OCI-LY1 (cell line): ENCODE results near the gene ABCA7.

ENCODE experiments used
- H2AFZ ChIP-seq: fragments of 200-600 bp; sonication (generic), shearing (Covaris generic); 2 replicates; pipeline ENCODE4 v1.6.0; 2014; ENCODE audit warnings: antibody characterized with exemption, mild to moderate bottlenecking, low read length
- H3F3A ChIP-seq: fragments of 200-600 bp; sonication (generic), shearing (Covaris generic); 2 replicates; pipeline ENCODE4 v1.6.0; 2014; ENCODE audit warnings: mild to moderate bottlenecking, antibody characterized with exemption, low read length, moderate library complexity; ENCODE audit not compliant: insufficient read depth
- H3K27ac ChIP-seq: fragments of 200-600 bp; sonication (generic); 2 replicates; pipeline ENCODE4 v1.5.1; 2014; ENCODE audit warnings: low read length, mixed run types, mild to moderate bottlenecking, low read depth; ENCODE audit not compliant: poor library complexity, severe bottlenecking
- H3K27me3 ChIP-seq: fragments of 200-600 bp; sonication (generic); 2 replicates; pipeline ENCODE4 v1.6.0; 2014; ENCODE audit warnings: antibody characterized with exemption, mild to moderate bottlenecking, low read length, moderate library complexity; ENCODE audit not compliant: insufficient read depth
- H3K36me3 ChIP-seq: fragments of 200-600 bp; sonication (generic); 2 replicates; pipeline ENCODE4 v1.6.1; 2014; ENCODE audit warnings: mild to moderate bottlenecking, antibody characterized with exemption, low read length, moderate library complexity, mixed read lengths; ENCODE audit not compliant: insufficient read depth
- H3K4me1 ChIP-seq: fragments of 200-600 bp; sonication (generic); 2 replicates; pipeline ENCODE4 v1.5.1; 2014; ENCODE audit warnings: mild to moderate bottlenecking, low read length, moderate library complexity; ENCODE audit not compliant: insufficient read depth, severe bottlenecking
- H3K4me2 ChIP-seq: fragments of 200-600 bp; sonication (generic), shearing (Covaris generic); 2 replicates; pipeline ENCODE4 v1.6.1; 2014; ENCODE audit warnings: low read length
- H3K4me3 ChIP-seq: fragments of 200-600 bp; sonication (generic); 2 replicates; pipeline ENCODE4 v1.5.1; 2014; ENCODE audit warnings: low read length, low read depth, mild to moderate bottlenecking, mixed read lengths; ENCODE audit not compliant: poor library complexity, severe bottlenecking
- H3K79me2 ChIP-seq: fragments of 200-600 bp; shearing (Covaris generic); 2 replicates; pipeline ENCODE4 v1.6.1; 2016; ENCODE audit warnings: mixed run types, low read length, mixed read lengths; ENCODE audit not compliant: insufficient read depth
- H3K9ac ChIP-seq: fragments of 200-600 bp; sonication (generic), shearing (Covaris generic); 2 replicates; pipeline ENCODE4 v1.6.1; 2014; ENCODE audit warnings: mild to moderate bottlenecking, low read length, mixed read lengths
- H3K9me2 ChIP-seq: fragments of 200-600 bp; sonication (generic), shearing (Covaris generic); 2 replicates; pipeline ENCODE4 v1.6.1; 2014; ENCODE audit warnings: low read depth, mild to moderate bottlenecking, low read length, mixed read lengths
- H3K9me3 ChIP-seq: fragments of 200-600 bp; shearing (Covaris generic); 2 replicates; pipeline ENCODE4 v1.6.1; 2014; ENCODE audit warnings: low read length, mixed read lengths
- H4K20me1 ChIP-seq: fragments of 200-600 bp; sonication (generic), shearing (Covaris generic); 2 replicates; pipeline ENCODE4 v1.6.0; 2016; ENCODE audit warnings: mild to moderate bottlenecking, low read length; ENCODE audit not compliant: insufficient read depth
- EZH2 ChIP-seq: fragments of 200-600 bp; sonication (generic), shearing (Covaris generic); IDR thresholded peaks from 2 replicates; pipeline ENCODE4 v1.8.0; 2017; ENCODE audit warnings: borderline replicate concordance, mixed run types, mild to moderate bottlenecking, antibody characterized with exemption, low read length, moderate library complexity, mixed read lengths
- TF ChIP-seq, protein P1 (sequence below): fragments of 200-600 bp; sonication (generic), shearing (Covaris generic); IDR thresholded peaks from 2 replicates; pipeline ENCODE4 v1.5.1; 2017; ENCODE audit warnings: mild to moderate bottlenecking, antibody characterized with exemption, low read length, moderate library complexity, mixed read lengths

ABCA7 gene, protein sequence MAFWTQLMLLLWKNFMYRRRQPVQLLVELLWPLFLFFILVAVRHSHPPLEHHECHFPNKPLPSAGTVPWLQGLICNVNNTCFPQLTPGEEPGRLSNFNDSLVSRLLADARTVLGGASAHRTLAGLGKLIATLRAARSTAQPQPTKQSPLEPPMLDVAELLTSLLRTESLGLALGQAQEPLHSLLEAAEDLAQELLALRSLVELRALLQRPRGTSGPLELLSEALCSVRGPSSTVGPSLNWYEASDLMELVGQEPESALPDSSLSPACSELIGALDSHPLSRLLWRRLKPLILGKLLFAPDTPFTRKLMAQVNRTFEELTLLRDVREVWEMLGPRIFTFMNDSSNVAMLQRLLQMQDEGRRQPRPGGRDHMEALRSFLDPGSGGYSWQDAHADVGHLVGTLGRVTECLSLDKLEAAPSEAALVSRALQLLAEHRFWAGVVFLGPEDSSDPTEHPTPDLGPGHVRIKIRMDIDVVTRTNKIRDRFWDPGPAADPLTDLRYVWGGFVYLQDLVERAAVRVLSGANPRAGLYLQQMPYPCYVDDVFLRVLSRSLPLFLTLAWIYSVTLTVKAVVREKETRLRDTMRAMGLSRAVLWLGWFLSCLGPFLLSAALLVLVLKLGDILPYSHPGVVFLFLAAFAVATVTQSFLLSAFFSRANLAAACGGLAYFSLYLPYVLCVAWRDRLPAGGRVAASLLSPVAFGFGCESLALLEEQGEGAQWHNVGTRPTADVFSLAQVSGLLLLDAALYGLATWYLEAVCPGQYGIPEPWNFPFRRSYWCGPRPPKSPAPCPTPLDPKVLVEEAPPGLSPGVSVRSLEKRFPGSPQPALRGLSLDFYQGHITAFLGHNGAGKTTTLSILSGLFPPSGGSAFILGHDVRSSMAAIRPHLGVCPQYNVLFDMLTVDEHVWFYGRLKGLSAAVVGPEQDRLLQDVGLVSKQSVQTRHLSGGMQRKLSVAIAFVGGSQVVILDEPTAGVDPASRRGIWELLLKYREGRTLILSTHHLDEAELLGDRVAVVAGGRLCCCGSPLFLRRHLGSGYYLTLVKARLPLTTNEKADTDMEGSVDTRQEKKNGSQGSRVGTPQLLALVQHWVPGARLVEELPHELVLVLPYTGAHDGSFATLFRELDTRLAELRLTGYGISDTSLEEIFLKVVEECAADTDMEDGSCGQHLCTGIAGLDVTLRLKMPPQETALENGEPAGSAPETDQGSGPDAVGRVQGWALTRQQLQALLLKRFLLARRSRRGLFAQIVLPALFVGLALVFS (N-terminal part only)

DNA sequence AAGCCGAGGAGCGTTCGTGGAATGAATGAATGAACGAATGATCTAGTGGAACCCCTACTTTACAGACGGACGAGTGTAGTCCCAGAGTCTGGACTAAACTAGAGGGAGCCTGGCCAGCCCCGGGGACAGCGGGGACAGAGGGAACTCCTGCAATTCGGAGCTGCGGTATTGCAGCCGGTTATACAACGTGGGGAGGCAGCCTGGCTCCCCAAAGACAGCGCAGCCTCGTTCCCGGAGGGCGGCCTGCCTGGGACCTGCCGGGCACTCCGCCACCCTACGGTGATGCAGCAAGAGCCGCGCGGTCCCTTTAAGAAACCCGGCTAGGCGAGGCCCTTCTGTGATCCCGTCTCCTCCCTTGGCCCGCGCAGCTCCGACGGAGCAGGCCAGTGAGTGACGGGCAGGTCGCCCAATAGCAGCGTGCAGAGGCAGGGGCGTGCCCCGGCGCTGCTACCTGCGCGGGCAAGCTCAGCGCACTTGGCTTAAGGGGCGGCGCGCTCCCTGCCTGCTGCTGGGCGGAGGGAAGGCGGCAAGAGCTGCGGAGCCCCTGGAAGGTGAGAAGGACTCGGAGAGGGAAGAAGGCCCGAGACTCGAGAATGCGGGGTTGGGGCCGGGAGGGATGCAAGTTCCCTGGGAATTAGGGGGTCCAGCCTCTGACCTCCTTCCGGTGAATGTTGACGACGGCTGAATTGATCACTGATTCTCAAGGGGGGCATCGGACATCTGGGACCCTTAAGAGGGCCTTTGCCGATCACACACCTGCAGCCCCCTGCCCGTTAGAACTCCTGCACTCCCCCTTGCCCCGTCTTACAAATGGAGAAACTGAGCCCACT is at the start of gene ABCA7:
TSS of gene ABCA7 (plus strand) at position 462 of the 830 bp plus-strand sequence. CDS start 1,255 bp downstream, outside the sequence.
- Histone ChIP-seq H3K79me2 (no peaks in the 10 kb centered on the region), H3K9ac (peak within 1 kb of the TSS; percentile 94), H3K27ac (peak within 1 kb of the TSS; percentile 99), H3K9me3 (no peaks in the 10 kb centered on the region), H4K20me1 (no peaks in the 10 kb centered on the region), H2AFZ (no peak within 1 kb of the TSS), H3K9me2 (no peaks in the 10 kb centered on the region), H3K4me2 (peak within 1 kb of the TSS; percentile 92), H3K36me3 (peaks cover 27% of the 10 kb centered on the region), H3F3A (peaks cover 13% of the 10 kb centered on the region; the same call in 1 of the 2 replicates), H3K4me1 (peaks cover 49% of the 10 kb centered on the region), H3K27me3 (no peaks in the 10 kb centered on the region), H3K4me3 (peak within 1 kb of the TSS; percentile 90)
- no peak for TF ChIP-seq EZH2
- TF ChIP-seq, protein P1, sequence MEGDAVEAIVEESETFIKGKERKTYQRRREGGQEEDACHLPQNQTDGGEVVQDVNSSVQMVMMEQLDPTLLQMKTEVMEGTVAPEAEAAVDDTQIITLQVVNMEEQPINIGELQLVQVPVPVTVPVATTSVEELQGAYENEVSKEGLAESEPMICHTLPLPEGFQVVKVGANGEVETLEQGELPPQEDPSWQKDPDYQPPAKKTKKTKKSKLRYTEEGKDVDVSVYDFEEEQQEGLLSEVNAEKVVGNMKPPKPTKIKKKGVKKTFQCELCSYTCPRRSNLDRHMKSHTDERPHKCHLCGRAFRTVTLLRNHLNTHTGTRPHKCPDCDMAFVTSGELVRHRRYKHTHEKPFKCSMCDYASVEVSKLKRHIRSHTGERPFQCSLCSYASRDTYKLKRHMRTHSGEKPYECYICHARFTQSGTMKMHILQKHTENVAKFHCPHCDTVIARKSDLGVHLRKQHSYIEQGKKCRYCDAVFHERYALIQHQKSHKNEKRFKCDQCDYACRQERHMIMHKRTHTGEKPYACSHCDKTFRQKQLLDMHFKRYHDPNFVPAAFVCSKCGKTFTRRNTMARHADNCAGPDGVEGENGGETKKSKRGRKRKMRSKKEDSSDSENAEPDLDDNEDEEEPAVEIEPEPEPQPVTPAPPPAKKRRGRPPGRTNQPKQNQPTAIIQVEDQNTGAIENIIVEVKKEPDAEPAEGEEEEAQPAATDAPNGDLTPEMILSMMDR = no peak

DNA sequence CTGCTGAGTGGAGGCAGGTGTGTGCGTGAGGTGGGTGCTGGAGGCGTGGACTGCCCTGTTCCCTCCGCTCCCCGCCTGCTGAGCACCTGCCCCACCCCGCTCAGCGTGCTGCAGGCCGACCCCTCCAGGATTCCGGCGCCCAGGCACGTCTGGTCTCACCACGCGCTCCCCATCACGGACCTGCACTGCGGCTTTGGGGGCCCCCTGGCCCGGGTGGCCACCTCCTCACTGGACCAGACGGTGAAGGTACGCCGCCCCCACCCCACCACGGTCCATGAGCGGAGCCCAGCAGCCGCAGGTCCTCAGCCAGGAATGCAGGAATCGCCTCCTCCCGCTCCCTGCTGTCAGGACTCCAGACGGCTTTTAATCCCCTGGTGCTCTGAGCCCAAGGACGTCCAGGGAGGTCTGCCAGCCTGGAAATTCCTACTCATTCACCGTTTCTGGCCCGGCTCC is 49.8 kb upstream of the ABCA7 start:
- Histone ChIP-seq H3K27me3 (no peaks in the 10 kb centered on the region), H2AFZ (no peak overlapping the region), H3F3A (no peaks in the 10 kb centered on the region), H4K20me1 (no peaks in the 10 kb centered on the region), H3K79me2 (no peaks in the 10 kb centered on the region), H3K9me3 (no peaks in the 10 kb centered on the region), H3K9me2 (no peaks in the 10 kb centered on the region), H3K9ac (no peak overlapping the region), H3K4me3 (no peak overlapping the region), H3K36me3 (peaks cover 44% of the 10 kb centered on the region), H3K4me2 (no peak overlapping the region), H3K4me1 (peaks cover under 1% of the 10 kb centered on the region), H3K27ac (no peak overlapping the region)
- TF ChIP-seq, protein P1 = no peak
- TF ChIP-seq EZH2 = no peak
